Nucleus accumbens (tissue), 56 donors: Measurements from ENCODE around the gene CPSF3.
A peak's percentile ranks its signal among the peaks of the same experiment; 100 is the strongest.

Experiments used
- DNase-seq, 56 donors: peaks; one replicate each; lab custom pipeline; 2025; lab: John Stamatoyannopoulos, UW

Gene CPSF3

GRCh38 chr2:9416962-9417316 lies 6.5 kb upstream of the CPSF3 start:
- no peak for DNase-seq

GRCh38 chr2:9417725-9418124 lies 5.7 kb upstream of the CPSF3 start:
- DNase-seq = no peak

- DNase-seq = no peak
These were observed 4.7 kb upstream of the CPSF3 start for GRCh38 chr2:9418746-9419145.

- DNase-seq = no peak
These were observed 3.9 kb upstream of the CPSF3 start for GRCh38 chr2:9419541-9419940.

GRCh38 chr2:9420495-9420894 lies 3.0 kb upstream of the CPSF3 start:
- DNase-seq = no peak

- peak in 45 of 56 donors; percentile 15 to 79 (median 52) for DNase-seq
These were observed 944 bp upstream of the CPSF3 start for GRCh38 chr2:9422321-9423099.

GRCh38 chr2:9423922-9424272 lies 443 bp downstream of the CPSF3 start:
- no peak for DNase-seq

GRCh38 chr2:9424447-9425164 lies 1.2 kb downstream of the CPSF3 start:
- no peak for DNase-seq

- DNase-seq = no peak
These were observed 5.6 kb downstream of the CPSF3 start for GRCh38 chr2:9428965-9429577.

GRCh38 chr2:9430316-9431293 lies 7.2 kb downstream of the CPSF3 start:
- DNase-seq = no peak

- no peak for DNase-seq
These were observed 11.0 kb downstream of the CPSF3 start for GRCh38 chr2:9434489-9434888.

- DNase-seq = no peak
These were observed 16.1 kb downstream of the CPSF3 start for GRCh38 chr2:9439536-9439935.

- DNase-seq = no peak
These were observed 16.7 kb downstream of the CPSF3 start for GRCh38 chr2:9440058-9440727.

- DNase-seq = no peak
These were observed 18.1 kb downstream of the CPSF3 start for GRCh38 chr2:9441556-9441955.

GRCh38 chr2:9443526-9443925 lies 20.1 kb downstream of the CPSF3 start:
- DNase-seq = no peak

GRCh38 chr2:9445089-9445488 lies 21.6 kb downstream of the CPSF3 start:
- DNase-seq = no peak

- no peak for DNase-seq
These were observed 27.8 kb downstream of the CPSF3 start for GRCh38 chr2:9451231-9451630.

- DNase-seq = no peak
These were observed 37.1 kb downstream of the CPSF3 start for GRCh38 chr2:9460441-9461017.

GRCh38 chr2:9461079-9461478 lies 37.6 kb downstream of the CPSF3 start:
- DNase-seq = no peak

GRCh38 chr2:9462313-9462712 lies 38.9 kb downstream of the CPSF3 start:
- DNase-seq = no peak
